ENCODE results near the gene NRTN.
"Not testable (repeated sequence)": the region's sequence is repeated elsewhere in the genome, so short reads cannot be mapped to it uniquely, and the experiment has no call there.

Gene NRTN, protein sequence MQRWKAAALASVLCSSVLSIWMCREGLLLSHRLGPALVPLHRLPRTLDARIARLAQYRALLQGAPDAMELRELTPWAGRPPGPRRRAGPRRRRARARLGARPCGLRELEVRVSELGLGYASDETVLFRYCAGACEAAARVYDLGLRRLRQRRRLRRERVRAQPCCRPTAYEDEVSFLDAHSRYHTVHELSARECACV

DNA sequence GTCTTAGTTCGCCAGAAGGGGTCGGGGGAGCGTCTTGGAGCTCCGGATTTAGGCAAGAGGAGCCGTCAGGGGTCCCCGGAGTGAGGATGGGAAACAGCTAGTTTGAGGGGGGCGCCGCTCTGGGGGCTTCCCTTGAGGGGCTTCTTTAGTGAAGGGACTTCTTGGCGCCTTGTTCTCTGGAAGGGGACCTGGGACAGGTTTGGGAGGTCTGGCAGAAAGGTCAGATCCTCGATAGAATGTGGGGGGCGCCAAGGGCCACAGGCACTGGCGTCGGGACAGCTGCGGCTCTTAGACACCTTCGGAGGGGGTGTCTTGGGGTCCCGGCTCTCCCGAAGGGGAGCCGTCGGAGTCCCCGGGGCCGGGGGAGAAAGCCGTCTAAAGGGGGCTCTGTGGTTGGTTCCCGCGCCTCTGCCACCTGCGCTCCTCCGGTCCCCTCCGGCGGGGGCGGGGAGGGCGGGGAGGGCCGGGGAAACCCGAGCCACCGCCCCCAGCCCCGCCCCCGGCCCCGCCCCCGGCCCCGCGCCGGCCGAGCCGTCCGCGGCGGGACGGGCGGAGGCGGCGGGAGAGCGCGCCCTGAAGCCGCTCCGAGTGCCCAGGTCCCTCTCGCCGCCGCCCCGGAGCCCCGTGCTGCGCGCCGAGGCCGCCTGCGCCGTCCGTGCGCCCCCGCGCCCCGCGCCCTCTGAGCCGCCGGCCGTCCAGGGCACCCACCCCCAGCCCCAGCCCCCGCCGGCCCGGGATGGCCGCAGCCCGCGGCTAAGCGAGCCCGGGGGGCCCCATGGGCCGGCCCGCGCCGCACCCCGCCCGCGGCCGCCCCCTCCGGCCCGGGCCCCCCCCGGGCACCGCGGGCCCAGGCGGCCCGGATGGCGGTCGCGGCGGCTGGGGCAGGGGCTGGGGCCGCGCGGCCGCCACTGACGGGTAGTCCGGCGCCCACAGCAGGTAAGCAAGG, at the start of gene NRTN:
Gene NRTN, plus strand, starts transcription at position 552 of the 946 bp plus-strand sequence. CDS start 19,099 bp downstream, outside the sequence.
- peak in 1 of 2 donors; percentile 43 for DNase-seq (ENCODE audit: low read depth in 1 of 2, low spot score in 1 of 2)

DNA sequence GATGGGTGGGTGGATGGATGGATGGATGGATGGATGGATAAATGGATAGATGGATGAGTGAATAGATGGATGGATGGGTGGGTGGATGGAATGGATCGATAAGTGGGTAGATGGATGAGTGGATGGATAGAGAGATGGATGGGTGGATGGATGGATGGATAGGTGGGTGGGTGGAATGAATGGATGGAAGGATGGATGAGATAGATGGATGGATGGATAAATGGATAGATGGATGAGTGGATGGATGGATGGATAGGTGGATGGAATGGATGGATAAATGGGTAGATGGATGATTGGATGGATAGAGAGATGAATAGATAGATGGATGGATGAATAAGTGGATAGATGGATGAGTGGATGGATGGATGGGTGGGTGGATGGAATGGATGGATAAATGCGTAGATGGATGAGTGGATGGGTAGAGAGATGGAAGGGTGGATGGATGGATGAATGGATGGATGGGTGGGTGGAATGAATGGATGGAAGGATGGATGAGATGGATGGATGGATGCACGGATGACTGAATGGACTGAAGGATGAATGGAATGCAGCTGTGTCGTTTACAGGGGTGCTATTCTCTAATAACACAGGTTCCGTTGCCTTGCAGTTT, 42.2 kb upstream of the NRTN start:
- no peak for DNase-seq (ENCODE audit: low read depth in 1 of 2, low spot score in 1 of 2)

DNA sequence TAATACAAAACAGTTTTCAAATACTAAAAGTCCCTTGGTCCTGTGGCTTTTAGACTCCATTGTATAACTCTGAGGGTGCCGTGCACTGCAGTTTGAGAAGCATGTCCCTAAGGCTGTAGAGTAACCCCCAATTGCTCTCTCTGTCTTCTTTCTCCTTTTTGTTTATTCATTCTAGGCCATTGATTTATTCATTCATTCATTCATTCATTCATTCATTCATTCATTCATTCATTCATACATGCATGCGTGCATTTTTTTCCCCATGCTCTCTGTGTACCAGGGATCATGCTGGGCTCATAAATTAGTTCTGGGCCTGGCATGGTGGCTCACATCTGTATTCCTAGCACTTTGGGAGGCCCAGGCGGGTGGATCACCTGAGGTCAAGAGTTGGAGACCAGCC, 39.6 kb upstream of the NRTN start:
- DNase-seq (ENCODE audit: low read depth in 1 of 2, low spot score in 1 of 2), result no peak

DNA sequence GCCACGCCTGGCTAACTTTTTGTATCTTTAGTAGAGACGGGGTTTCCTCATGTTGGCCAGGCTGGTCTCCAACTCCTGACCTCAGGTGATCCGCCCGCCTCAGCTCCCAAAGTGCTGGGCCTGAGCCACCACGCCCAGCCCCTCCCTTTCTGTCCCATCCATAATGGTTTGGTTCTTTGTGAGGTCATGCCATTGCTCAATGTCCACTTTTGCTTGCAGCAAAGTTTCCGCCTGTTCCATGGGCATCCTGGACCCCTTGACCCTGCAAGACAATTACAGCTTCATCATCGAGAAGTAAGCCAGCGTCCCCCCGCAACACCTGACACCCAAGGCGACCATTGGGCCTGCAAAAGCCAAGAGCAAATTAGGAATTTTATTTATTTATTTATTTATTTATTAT, 36.9 kb upstream of the NRTN start:
- no peak for DNase-seq (ENCODE audit: low read depth in 1 of 2, low spot score in 1 of 2)

DNA sequence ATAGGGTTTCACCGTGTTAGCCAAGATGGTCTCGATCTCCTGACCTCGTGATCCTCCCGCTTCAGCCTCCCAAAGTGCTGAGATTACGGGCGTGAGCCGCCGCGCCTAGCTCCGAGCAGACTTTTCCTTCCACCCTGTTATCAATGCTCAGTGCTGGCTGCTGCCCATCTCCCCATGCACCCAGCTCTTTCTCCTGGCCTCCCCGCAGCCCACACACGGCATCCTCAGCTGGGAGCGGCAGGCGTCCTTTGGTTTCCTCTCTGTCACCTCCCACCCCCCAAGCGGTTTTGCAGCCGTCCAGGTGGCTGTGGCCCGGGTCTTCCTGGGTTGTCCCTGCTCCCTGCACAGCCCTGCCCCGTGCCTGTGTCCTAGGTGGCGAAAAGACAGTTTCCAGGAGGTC, 32.5 kb upstream of the NRTN start:
- DNase-seq (ENCODE audit: low read depth in 1 of 2, low spot score in 1 of 2), result no peak

DNA sequence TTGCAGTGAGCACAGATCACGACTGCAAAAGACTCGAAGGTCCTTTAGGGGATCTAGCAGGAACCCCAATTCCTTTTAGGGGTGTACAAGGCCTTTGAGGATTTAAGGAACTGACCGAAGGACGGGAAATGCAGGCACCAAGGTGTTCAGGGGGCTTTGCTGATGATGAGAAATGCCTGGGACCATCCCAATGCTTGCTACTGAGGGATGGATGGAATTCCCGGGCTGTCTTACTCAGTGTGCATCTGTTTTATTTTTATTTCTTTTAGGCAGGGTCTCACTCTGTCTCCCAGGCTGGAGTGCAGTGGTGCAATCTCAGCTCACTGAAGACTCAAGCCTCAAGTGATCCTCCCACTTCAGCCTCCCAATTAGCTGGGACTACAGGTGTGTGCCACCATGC, 31.6 kb upstream of the NRTN start:
- no peak for DNase-seq (ENCODE audit: low read depth in 1 of 2, low spot score in 1 of 2)

DNA sequence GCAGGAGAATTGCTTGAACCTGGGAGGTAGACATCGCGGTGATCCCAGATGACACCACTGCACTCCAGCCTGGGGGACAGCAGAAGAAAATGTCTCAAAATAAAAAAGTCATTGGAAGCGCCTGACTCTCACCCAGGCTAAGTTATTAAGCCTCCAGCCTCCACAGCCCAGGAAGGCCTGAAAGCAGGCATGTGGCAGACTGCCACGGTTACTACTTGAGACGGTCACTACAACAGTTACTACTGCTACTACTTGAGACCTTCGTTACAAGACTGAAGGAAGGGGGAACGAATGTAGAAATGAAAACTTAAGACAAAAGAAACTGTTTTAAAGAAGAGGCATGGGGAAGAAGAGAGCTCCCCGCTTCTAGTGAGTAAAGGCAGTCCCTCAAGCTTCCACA, 29.9 kb upstream of the NRTN start:
- no peak for DNase-seq (ENCODE audit: low read depth in 1 of 2, low spot score in 1 of 2)

DNA sequence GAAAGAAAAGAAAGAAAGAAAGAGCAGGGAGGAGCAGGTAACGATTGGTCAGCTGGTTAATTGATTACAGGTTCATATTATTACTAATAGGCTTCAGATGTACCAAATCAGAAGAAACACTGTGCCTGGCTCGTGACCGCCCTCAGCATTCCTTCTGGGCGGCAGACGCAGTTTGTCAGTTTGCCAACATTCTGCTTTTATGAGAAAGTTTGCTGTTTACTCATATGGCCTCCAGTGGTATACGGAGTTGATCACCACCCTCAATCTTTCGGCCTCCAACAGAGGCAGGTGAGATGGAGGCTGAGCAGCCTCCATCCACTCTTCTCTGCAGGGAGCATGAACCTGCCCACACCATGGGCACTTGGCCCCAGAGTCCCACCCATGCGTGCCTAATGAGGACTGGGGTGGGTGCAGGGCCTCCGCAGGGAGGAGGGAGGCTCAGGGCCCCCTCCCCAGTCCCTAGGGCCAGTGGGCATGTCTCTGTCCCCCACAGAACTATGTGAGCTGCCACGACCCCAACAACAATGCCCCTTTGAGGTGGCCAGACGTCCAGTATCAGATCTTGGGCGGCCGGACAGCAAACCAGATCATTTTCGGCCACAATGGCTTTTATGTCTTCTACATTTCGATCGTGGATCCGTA, 29.1 kb upstream of the NRTN start:
- no peak for DNase-seq (ENCODE audit: low read depth in 1 of 2, low spot score in 1 of 2)

DNA sequence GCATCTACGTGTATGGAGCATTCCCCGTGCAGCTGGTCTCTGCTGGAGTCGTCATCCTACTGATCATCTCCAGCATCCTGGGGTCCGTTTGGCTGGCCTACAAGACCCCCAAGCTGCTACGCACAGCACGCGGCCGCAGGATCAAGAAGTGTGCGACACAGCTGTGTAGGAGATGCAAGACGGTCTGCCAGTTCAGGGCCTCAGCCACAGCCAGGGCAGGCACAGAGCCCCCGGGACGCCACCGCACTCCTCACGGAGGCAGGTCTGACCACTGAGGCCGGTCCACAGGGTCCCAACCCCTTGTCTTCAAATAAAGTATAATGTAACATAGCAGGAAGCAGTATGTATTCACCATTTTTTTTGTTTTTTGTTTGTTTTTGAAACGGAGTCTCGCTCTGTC, 26.5 kb upstream of the NRTN start:
- DNase-seq (ENCODE audit: low read depth in 1 of 2, low spot score in 1 of 2), result no peak

DNA sequence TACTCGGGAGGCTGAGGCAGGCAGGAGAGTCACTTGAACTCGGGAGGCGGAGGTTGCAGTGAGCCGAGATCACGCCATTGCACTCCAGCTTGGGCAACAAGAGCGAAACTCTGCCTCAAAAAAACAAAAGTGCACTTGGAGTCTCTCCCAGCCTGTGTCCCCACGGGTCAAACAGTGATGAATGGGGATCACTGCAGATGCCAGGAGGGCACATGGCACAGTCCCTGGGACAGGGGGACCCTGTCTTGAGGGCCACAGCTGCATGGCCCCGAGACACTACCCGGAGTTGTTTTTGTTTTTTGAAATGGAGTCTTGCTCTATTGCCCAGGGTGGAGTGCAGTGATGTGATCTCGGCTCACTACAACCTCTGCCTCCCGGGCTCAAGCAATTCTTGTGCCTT, 24.0 kb upstream of the NRTN start:
- DNase-seq (ENCODE audit: low read depth in 1 of 2, low spot score in 1 of 2), result not testable (repeated sequence)

DNA sequence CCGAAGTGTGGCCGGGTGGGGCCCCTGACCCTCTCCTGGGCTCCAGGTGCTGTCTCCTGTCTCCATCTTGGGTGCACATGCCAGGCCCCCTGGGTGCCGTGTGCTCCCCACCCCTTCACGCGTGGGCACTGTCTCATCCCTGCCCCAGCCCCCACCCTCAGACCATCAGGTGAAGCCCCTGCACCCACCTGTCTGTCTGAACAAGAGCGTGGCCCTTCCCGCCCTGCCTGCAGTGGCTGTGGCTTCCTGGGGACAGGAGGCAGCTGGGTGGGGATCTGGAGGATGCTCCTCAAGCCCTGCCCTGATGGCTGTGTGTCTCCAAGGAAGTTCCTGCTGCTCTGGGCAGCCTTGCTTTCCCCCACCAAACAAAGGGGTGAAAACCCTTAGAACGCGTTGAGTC, 22.5 kb upstream of the NRTN start:
- DNase-seq (ENCODE audit: low read depth in 1 of 2, low spot score in 1 of 2), result no peak

DNA sequence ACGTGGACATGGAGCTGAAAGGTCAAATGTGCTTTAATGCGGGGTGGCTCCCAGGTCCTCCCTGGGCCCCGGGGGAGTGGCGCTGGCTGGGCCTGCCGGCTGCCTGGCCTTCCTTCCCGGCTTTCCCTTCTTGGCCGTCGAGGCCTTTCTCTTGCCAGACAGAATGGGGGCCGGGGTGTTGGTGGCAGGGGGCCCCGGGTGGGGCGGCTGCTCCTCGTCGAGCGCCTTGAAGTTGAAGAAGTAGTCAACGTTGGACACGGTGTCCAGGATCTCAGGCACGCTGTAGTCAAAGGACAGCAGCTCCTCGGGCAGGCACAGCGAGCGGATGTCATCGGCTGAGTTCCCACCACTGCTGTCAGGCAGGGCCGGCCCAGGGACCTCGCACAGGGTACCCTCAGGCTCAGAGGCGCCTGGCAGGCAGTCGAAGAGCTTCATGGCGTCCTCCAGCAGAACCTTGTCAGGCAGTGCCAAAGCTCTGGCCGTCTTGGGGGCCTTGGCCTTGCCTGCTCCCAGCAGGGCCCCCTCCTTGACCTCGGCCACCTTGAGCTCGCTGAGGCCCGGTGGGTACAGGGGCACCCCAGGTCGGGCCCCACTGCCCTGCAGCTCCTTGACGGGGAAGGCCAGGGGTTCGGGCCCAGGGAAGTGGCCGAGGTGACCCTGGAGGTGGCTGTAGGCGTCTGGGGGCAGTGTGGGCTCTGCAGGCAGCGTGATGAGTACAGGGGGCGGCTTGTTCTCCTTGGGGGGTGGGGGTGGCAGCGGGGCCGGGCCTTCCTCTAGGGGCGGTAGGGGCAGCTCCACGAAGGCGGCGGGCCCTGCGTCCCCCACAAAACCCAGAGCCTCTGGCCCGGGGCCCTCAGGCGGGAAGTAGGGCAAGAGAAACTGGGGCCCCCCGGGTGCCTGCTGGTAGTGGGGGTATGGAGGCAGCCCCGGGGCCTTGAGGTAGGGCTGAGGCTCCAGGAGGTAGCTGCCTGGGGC, 21.6 kb upstream of the NRTN start:
- DNase-seq (ENCODE audit: low read depth in 1 of 2, low spot score in 1 of 2), result no peak

DNA sequence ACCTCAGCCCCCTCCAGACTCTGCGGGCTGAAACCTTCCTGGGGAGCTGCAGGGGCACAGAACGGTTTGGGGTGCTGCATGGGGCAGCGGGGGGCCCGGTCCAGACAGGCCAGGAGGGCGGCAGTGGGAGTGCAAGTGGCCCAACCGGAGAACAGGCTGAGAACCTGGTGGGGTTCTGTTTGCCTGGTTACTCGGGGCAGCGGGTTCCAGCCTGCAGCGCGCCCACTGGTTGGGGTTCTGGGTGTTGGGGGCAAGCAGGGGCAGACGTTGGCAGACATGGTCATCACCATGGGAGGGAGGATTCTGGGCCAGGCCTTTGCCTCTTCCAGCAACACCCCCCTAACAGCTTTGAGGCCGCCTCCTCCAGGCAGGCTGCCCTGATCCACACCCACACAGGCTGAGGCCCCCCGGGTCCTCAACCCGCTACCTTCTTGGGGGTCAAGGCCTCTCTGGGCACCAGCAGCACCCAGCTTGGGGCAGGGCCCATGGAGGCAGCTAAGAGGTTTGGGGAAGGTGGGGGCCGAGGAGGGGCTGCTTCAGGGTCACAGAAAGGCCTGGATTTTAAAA, 20.2 kb upstream of the NRTN start, which contains the start of gene PRR22:
Gene PRR22, minus strand, starts transcription at position 166 of the 567 bp plus-strand sequence. Its CDS starts 86 bp downstream, at position 80.
- DNase-seq (ENCODE audit: low read depth in 1 of 2, low spot score in 1 of 2), result no peak

DNA sequence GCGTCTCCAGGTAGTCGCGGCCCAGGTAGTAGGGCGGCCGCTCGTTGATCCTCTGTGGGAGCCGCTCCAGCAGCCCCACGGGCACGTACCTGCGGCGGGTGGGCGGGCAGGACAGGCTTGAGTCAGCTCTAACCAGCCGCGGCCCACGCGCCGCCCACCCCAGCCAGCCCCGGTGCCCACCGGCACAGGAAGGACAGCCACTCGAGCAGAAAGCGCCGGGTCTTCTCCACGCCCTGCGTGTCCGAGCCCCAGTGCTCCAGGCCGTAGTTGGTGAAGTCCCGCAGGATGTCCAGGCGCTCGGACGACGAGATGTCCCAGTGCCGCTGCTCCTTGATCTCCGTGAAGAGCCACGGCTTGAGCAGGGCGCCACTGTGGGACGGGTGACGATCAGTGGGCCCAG, 19.4 kb upstream of the NRTN start:
- no peak for DNase-seq (ENCODE audit: low read depth in 1 of 2, low spot score in 1 of 2)

DNA sequence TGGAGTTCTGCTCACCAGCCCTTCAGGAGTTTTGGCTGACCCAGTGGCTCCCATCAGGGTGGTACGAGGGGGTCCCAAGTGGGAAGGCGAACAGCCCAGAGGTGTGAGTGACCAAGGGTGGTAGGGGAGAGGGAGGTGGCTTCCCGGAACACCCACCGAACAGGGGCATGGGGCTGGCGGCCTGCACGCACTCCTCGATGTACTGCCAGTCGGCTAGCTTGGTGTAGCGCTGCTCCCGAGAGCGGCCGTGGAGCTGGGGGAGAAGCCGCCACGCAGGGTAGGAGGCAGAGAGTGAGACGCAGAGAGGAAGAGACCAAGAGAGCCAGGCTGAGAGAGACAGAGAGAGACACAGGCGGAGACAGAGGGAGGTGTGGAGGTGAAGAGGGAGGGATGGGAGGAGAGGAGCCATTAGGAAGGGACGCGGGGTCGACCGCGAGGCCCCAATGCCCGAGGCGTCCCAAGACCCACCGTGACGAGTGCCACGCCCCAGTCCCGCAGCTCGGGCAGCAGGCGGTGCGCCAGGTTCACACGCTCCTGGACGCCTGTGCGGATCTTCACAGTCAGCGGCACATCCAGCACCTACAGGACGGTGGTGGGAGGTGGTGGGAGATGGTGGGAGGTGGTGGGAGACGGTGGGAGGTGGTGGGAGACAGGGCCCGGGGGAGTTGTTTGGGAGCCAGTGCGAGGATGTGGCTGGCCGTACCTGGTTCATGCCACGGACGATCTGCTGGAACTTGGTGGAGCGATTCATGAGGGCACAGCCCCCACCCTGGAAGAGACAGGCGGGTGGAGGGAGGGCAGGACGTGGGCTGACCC, 18.1 kb upstream of the NRTN start:
- no peak for DNase-seq (ENCODE audit: low read depth in 1 of 2, low spot score in 1 of 2)

DNA sequence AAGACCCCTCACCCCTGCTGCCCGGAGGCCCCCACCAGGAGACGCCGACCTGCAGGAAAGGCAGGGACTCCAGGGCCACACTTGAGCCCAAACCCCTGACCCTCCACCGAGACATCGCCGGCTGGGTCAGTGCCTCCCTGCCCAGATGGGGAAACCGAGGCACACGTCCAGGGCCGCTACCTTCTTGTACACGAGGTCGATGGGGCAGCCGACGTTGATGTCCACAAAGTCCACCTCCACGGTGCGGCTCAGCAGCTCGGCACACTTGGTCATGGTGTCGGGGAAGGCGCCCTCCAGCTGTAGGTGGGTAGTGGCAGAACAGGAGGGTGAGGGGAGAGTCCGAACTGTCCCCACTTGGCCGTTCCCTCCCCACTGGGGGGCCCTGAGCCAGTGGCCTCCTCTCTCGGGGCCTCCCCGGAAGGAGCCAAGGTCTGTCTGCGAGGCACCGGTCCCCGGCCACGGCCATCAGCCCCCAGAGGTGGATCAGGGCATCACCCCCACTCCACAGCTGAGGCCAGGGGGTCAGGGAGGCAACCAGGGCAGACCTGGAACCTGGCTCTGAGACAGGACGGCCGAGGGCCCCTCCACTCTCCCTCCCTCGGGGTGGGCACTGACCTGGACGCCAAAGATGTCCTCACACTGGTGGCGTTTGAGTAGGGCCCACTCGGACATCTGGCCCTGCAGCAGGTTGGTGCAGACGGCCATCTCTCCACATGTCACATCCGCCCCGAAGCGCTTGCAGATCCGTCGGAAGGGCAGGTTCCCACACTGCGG, 17.3 kb upstream of the NRTN start:
- no peak for DNase-seq (ENCODE audit: low read depth in 1 of 2, low spot score in 1 of 2)

DNA sequence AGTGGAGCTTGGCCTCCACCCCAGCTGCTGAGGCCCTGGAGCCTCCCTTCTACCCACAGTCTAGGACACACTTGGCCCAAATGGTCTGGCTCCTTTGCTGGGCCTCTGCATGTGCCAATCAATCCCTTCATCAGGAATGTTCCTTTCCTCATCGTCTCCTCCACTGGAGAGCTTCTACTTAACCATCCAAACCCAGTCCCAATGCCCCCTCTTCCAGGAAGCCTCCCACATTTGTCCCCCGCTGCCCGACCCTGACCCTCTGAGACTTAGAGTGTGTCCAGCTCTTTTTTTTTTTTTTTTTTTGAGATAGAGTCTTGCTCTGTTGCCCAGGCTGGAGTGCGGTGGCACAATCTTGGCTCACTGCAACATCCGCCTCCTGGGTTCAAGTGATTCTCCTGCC, 16.4 kb upstream of the NRTN start:
- DNase-seq (ENCODE audit: low read depth in 1 of 2, low spot score in 1 of 2), result no peak

DNA sequence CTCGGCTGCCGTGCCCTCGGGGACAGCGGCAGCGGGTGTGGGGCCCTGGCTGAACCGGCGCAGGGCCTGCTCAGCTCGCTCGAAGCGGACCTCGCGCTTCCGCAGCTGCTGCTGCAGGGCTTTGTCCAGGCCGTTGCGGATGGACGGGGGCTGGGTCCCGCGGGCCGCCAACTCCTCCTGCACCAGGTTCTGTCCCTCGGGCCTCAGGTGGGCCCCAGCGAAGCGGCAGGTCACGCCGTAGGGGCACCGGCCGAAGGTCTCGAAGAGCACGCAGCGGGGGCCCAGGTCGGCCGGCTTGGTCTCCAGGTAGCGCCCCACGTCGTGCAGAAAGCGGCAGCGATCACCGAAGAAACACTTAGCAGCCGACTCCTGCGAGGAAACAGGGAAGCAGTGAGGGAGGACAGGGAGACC, 15.5 kb upstream of the NRTN start:
- no peak for DNase-seq (ENCODE audit: low read depth in 1 of 2, low spot score in 1 of 2)
